GM18907 (cell line): ENCODE measurements around the gene TET3.

Experiments
- ATAC-seq: cut with Tn5 transposase; IDR thresholded peaks from one replicate; pipeline ENCODE4 v1.9.1; 2021; ENCODE audit warnings: mild to moderate bottlenecking, moderate library complexity; ENCODE audit not compliant: unreplicated experiment

Gene TET3

DNA sequence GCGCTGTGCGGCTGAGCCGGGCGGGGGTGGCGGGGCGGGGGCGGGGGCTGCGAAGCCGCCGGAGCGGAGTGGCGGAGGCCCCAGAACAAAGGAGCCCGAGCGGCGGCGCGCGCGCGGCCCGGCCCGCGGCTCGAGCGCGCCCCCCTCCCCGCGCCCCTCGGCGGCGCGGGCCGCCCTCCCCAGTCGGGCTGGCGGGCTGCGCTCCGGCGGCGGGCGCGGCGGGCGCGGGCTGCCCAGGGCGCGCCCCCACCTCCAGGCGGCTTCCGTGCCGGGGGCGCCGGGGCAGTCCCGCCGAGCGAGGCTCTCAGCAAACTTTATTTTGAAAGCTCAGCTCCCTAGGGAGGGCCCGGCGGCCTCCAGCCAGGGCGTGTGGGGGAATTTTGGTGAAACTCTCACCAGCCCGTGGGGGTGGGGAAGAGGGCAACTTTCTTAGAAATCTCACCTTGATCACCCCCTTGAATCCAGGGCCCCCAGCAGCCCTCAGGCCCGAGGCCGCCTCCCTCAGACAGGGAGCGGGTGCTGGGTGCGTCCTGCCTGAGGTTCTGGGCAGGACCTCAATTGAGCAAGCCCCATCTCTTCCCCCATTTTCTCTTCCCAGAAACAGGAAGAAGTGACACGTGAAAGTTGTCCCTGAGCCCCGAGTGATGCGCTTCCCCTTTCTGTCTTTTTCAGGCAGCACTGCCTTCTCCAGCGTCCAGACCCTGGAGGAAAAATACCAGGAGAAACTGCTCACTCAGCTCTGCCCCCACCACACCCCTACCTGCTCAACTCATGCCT, 786 bp downstream of the TET3 start:
- peak; percentile 39 for ATAC-seq

DNA sequence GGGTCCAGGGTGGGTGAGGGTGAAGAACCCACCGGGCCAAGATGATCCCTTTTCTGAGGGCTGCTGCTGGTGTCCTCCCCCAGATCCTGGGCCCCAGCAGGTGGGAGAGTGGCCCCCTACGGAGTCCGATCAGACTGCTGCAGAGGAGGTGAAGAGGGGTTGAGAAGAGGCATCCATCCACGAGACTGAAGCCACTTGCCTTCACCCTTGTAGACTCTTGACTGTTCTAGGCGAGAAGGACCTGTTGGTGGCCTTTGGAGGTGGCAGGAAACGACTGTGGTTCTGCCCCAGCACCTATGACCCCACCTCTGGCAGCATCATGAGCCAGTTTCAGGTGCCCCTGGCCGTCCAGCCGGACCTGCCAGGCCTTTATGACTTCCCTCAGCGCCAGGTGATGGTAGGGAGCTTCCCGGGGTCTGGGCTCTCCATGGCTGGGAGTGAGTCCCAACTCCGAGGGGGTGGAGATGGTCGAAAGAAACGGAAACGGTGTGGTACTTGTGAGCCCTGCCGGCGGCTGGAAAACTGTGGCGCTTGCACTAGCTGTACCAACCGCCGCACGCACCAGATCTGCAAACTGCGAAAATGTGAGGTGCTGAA, 1.5 kb downstream of the TET3 start:
- peak; percentile 3 for ATAC-seq

DNA sequence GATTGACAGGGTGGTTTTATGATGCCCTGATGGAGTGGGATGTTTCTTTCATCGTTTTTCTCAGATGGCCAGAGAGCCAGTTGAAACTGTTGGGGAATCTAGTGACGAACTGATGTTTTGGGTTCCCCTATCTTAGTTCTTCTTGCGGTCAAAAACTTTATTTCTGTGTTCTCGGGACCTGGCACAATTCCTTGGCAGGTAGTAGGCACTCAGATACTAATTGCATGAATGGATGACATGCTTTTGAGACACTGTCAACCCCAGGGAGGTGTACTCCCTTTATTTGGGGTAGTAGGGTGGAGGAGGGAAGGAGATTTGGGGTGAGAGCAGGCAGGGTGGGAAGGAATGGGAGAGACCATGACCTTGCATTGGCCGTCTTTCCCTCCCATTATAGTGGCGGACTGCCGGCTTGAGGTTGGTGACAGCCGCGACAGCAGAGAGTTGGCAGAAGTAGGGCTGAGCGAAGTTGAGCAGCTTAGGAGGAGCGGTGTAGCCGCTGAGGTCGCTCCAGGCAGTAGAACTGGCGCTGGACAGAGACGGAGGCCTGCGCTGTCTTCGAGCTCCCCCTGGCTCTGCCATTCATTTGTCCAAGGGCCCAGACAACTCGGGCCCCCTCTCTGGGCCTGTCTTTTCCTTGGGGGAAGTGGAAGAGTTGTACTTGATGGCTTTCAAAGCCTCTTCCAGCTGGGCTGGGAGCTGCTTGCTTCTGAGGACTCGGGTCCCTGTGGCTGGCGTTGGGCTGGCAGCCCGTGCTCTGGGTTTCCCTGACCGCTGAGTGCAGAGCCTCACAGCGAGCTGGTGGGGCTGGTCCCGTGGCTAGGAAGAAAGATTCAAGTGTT, 2.6 kb downstream of the TET3 start:
- ATAC-seq: no peak

DNA sequence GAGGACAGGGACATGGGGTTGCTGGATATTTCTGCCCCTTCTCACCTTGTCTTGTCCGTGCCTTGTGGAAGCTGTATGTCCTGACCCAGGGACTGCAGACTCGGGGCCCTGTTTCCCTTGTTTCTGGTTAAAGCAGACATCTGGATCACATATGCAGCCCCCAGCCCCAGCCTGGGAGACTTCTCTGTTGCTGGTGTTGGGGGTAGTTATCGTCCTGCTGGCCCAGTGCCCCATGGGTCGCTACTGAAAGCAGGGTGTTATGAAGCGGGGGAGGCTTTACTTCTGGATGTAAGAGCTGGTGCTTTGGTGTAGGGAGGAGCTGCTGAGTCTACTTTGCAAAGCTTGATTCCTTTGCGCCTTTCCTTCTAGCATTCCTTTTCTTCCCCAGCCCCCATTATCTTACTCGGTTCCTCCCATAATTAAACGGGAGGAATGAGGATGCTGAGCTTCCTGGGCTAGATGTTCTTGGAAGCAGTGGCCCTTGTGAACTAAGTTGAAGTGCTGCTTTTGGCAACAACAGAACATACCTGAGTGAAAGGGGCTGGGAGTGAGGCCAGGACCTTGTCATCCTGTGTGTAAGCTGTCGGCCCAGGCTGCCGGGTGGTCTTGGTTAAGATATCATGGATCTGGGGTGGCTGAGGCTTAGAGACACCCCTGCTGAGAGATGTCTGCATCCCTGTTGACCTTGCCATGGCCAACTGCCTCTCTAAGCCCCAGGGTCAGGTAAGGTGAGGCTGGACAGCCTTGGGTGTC, 3.4 kb downstream of the TET3 start:
- ATAC-seq: no peak

DNA sequence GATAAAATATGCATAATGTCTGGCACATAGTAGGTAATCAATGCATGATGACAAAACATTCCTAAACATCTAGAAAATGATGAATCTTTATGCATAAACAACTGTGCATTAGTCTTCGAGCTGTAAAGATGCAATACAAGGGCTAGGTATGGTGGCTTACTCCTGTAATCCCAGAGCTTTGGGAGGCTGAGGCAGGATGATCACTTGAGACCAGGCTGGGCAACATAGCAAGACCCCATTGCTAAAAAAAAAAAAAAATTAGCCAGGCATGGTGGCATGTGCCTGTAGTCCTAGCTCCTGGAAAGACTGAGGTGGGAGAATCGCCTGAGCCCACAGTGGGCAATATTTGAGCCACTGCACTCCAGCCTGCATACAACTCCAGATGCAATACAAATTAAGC, 5.3 kb downstream of the TET3 start:
- ATAC-seq: no peak

DNA sequence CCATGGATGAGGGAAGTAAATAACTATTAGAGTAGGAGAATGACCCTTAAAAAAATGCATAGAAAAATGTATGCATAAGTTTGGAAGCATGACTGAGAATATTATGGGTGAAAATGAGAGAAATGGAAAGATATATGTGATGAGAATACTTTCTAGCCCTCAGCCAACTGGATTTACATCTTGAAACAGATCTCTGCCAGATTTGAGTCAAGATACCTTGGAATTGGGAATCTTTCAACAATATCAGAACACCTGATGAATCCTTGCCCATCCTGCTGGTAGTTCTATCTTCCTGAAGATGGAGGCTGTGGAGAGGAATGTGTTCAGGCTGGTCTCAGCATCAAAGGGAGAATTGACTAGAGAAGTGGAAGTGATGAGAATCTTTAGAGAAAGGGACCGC, 5.8 kb downstream of the TET3 start:
- ATAC-seq: no peak

DNA sequence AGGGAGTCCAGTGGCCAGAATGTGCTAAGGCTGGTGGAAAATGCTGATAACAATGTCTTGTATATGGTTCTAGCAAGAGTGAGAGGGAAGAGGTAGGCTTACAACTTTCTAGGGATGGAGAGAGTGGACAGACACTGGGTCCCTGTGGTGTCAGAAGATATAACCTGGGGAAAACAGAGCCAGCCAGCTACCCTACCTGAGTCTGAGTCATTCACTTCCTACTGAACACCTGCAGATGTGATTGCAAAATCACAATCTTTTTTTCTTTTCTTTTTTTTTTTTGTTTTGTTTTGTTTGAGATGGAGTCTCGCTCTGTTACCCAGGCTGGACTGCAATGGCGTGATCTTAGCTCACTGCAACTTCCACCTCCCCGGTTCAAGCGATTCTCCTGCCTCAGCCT, 7.3 kb downstream of the TET3 start:
- ATAC-seq: no peak

DNA sequence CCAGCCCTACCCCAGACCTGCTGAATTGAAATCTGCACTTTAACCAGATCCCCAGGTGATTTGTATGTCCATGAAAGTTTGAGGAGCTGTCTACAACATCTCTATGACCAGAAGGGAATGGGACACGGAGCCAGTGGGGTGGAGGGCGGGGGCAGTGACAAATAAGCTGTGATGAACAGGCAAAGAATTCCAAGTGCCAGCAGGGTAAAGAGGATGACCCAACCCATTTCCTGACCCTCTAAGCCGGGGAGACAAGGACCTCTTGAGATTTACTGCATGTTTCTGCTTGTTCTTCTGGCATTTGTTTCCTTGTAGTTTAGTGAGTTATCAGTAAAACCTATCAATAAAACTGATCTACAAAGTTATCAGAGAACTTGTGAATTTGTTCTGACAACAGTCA, 8.7 kb downstream of the TET3 start:
- ATAC-seq: no peak

DNA sequence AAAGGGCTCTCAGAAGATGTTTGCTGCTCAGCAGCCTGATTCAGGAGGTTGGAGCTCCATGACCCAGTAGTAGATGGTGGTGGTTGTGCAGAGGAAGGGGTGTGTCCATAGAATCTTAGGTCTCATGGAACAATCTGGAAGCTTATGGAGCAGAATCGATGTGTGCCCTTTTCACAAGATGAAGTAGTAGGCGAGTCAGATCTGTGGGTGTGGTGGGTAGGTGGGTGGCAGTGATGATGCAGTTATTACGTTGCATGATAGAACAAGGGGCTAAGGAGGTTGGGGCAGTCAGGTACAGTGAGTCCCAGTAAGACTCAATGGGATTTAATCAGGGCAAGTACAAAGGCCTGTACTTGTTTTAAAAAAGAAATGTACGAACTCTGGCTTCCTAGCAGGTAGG, 9.1 kb downstream of the TET3 start:
- no peak for ATAC-seq

DNA sequence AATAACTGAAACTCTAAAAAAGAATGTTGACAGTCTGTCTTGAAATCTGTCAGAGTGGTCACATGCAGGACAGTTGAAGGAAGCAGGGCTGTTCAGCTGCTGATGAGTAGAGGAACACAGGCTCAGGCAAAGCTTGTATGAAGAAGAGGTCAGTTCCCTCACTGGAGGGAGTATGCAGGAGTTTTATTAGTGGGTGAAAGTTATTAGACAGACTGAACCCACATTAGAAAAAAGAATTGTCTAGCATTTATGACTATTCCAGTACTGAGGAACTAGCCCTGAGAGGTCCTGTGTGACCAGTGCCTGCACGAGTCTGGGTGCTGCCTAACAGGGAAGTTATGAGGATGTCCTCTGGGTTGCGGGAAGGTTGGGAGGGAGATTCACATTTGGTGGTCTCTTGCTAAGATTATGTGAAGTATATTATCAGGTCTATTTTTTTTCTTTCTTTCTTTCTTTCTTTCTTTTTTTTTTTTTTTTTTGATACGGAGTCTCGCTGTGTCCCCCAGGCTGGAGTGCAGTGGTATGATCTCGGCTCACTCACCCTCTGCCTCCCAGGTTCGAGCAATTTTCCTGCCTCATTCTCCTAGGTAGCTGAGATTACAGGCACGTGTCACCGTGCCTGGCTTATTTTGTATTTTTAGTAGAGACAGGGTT, 9.6 kb downstream of the TET3 start:
- no peak for ATAC-seq

DNA sequence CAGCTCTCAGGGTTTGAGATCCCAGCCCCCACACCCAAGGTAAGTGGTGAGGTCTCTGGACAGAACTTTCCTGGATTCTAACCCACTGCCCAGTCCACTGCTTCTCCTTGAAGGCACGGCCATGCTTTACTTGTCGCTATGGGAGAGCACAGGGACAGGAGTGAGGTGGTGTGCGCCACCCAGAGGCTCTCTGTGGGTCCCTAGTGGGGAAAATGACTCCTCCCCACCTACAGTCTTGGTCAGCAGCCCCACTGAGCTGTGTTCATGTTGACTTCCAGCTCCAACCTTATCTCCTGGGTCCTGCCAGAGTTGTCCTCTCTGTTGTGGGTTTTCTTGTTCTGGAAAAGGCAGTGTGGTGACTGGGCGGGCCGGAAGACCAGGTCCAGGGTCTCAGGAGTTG, 11.1 kb downstream of the TET3 start:
- ATAC-seq: no peak

DNA sequence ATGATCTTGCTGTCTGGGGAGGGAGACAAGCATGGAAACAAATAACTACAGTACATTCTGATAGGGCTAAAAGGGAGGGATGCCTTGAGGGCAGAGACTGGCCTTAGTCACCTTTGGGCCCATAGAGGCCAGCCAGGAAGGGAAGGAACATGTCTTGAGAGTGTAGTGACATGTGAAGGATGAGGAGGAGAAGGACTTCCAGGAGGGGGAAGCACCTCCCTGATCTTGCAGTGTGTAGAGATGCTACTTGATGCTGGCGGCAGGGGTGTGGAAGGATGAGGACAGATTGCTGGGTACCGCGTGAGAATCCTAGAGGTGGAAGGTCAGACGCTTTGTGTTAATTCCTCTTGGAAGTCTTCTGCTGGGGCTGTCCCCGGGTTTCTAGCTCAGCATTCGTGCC, 13.1 kb downstream of the TET3 start:
- ATAC-seq: no peak

DNA sequence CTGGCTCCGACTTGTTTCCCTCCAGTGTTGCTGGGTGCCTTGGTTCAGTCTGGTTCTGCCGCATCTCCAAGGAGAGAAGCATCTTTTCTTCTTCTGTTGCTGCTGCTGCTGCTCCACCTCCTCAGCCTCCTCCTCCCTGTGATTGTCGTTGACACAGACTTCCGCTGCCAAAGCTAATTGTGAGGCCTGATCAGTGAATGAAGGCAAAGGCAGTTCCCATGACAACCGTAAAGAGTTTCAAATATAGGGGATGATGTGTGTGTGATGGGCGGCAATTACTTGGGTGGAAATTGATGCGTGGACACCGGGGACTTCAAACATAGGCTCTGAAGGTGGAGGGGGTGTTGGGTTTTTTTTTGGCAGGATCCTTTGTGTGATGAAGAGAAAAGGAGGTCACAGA, 13.7 kb downstream of the TET3 start:
- ATAC-seq: no peak

DNA sequence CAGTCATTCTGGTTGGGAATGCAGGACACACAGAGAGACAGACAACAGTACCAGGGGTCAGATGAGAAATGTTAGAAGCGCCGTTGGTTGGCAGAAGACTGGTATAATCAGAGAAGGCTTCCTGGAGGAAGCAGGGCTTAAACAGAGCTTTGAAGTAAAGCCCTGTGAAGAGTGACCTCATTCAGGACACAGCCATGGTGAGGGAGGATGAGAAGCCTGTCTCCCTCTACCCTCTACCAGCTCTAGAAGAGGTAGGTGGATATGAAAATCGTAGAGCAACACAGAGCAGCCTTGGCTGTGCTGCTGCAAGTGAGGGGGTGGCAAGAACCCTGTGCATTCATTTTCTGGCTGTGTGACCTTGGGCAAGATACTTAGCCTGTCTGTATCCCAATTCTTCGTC, 14.2 kb downstream of the TET3 start:
- ATAC-seq: no peak

DNA sequence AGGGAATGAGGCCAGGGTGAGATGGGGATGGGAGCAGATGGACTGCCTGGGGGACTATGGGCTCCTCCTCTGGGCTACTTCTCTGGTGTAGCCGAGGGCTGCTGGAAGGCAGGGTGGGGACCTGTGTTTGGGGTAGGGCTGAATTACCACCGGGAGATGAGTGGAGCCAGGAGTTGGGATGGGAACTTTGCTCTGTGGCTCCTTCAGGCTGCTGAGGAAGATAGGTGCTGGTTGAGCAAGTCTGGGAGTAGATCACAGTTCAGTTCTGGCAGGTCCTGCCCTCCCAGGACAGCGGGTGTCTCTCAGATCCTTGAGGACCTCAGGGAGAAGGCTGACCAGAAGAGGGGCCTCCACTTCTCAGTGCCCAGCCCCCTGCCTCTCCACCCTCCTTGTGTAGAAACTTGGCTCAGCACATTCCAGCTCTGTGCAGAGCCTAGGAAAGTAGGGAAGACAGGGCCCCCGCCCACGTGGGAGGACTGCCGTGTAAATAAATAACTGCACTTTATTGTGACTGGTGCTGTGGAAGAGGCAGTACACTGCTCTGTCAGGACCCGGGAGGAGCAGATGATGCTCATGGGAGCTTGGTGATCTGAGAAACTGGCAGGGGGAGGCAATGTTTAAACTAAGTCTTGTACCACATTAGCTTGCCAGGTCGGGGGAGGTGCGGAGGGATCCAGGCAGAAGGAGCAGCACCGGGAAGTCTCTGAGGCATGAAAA, 15.3 kb downstream of the TET3 start:
- ATAC-seq: no peak

DNA sequence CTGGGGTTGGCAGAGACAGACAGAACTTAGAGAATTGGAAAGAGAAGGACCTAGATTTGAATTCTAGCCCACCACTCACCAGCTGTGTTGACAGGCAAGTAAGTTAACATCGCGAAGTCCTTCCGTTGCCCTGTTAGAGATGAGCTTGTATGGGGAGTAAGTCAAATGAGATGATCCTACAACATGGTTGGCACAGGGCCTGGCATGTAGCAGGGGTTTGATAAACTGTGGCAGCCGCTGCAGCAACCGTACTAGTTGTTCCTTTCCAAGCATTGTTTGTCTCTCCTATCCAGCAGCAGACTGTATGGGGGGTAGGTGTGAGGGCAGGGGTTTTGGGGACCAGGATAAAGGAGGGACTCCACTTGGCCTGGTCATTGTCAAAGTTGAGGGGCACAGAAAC, 16.0 kb downstream of the TET3 start:
- ATAC-seq: no peak

DNA sequence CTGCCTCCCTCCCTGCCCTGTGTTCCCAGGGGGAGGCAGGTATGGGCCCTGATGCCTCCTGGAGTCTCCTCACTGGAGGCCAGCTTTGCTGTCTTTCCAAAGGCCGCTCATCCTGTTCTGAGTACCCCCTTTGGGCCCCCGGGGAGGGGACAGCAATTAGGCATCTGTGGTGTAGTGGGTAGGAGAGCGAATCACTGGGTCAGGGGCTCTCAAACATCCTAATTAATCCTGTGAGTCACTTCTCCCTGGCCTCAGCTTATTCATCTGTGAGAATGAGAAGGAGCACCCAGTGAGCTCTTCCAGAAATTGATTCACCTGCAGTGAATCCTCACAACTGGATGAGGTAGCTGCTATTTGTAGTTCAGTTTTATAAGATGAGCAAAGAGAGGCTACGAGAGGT, 16.4 kb downstream of the TET3 start:
- no peak for ATAC-seq

DNA sequence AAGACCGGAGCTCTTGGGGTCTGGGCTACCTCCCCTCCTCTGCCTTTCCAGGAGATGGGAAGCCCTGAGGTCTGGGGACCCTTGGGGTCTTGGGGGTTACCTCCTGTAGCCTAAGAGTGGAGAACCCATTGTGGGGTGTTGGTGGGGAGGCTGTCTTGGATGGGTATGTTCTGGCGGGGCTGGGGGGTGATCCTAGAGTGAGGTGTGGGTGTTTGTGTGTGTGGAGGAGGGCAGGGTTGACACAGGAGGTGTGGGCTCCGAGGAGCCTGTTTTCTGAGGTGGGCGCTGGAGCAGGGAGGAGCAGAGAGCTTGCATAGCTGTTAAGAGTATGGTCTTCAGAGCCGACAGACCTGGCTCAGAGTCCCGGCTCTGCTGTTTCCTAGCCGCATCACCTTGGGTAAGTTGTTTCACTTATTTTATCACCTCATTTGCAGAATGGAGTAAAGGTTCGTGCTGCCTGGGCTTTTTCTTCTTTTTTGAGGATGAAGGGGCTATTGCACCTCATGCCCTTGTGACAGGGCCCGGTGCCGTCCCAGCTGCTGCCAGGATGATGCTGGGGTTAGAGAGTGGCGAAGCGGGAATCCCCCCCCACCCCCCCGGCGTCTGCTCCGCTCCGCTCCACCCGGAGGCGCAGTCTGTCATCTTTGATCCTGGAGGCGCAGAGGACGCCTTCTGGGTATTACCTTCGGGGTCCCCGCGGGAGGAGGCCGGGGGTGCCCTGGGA, 17.2 kb downstream of the TET3 start:
- ATAC-seq: peak; percentile 52
